ENCODE results near the gene UGT3A2.

Gene UGT3A2, protein sequence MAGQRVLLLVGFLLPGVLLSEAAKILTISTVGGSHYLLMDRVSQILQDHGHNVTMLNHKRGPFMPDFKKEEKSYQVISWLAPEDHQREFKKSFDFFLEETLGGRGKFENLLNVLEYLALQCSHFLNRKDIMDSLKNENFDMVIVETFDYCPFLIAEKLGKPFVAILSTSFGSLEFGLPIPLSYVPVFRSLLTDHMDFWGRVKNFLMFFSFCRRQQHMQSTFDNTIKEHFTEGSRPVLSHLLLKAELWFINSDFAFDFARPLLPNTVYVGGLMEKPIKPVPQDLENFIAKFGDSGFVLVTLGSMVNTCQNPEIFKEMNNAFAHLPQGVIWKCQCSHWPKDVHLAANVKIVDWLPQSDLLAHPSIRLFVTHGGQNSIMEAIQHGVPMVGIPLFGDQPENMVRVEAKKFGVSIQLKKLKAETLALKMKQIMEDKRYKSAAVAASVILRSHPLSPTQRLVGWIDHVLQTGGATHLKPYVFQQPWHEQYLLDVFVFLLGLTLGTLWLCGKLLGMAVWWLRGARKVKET

DNA sequence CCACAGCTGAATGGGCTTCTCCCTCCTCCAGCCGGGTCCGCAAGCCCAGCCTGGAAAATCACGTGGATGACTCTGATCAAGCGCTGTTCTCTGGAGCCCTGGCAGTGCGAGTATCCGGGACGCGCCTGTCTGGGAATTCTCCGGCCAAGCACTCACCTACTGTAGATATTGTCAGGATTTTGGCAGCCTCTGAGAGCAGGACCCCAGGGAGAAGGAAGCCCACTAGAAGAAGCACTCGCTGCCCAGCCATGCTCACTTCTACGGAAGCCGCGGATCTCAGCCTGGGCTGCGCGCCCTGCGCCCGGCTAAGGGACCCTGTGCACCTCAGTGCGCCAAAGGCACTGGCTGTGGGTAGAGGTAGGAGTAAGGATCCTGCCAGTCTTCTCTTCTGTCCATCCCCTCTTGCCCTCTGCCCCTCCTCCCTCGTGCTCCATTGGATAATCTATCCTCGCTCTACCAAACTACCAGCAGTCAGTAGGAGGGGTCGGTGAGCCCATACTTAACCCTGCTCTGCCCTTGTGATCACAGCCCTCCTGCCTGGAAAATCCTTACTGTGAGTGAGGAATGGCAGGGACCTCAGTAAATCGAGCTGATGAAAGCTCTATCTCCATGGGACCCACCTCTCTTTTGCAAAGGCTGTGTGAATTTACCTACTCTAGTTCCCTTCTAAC lies at the start of gene UGT3A2:
TSS of gene UGT3A2 (minus strand) at position 343 of the 671 bp plus-strand sequence. CDS start at position 250, 93 bp downstream.
- DNase-seq (ENCODE audit: low read depth in 3 of 3, low spot score in 1 of 3): no peak

DNA sequence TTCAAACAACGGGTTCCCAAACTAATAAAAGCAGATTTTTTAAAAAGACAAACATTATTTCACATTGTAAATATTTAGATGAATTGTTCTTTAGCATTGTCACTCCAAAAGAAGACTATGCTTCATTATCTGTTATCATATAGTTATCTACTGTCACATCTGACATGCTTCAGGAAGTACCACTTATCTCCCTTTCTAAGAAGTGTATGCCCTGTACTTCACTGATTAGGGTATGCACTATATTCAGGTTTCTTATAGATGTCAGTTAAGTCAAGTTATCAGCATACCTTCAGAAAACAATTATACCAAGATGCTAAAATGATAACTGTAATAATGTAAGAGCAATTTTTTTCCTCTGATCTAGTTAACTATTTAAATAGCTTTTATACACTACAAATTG lies 44.6 kb upstream of the UGT3A2 start:
- no peak for DNase-seq (ENCODE audit: low read depth in 3 of 3, low spot score in 1 of 3)

DNA sequence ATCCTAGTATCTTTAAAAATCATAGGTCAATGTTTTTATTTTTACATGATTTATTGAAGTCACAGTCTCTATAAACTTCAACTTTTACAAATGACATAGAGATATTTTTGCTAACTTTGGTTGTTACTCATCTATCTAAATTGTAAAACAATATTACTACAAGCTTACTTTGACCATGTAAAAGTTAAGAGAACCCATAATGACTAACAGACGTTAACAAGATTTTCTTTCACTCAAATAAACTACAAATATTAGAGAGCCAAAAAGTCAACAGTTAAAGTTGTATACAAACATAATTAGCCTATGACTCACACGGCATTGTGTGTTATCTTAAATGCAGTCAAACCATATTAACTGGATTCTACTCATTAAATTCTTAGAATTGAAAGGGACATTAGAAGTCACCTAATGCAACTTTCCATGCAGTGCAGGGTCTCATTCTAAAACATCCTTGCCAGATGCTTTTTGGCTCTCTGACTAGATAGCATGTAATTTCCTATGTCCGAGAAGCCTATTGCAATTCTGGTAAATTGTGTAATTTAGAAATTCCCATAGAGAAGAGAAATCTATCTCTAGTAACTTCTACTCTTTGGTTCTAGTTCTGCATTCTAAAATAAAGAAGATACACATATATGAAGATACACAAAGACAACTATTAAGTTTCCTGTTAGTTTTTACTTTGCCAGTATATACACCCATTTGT lies 42.2 kb upstream of the UGT3A2 start:
- DNase-seq (ENCODE audit: low read depth in 3 of 3, low spot score in 1 of 3): no peak

DNA sequence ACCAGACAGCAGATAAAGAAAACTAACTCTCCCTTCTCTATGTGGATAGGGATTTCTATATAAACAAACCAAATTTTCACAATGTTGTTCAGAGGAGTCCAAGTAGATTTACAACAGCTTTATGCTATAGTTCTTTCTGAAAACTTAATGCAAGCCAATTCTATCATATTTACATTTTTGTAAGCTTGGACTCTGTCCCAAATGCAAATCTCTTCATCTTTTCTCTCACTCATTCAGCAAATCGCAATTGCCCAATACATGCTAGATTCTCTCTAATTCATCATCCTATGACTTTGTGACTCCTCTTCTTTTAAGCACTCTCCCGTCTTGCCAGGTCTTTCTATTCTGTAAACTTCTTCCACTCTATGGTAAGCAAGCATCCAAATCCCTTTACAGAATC lies 39.1 kb upstream of the UGT3A2 start:
- no peak for DNase-seq (ENCODE audit: low read depth in 3 of 3, low spot score in 1 of 3)

DNA sequence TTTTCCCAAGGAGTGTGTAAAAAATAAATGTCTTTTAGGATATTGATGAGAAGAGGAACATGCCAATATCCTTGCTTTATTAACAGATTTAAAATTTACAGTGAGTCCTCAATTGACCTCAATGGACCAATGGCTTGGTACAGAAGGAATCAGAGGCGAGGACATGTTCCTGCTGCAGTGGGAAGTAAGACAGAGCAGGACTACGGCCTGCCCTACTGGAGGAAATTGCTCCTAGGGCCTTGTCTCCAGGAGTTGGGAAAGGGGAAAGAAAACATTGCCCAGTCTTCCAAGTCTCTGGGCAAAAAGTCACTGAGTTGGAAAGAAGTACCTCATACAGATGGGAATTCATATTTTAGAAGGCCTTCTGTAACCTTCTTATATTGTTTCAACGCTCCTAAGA lies 33.1 kb upstream of the UGT3A2 start:
- DNase-seq (ENCODE audit: low read depth in 3 of 3, low spot score in 1 of 3): no peak

DNA sequence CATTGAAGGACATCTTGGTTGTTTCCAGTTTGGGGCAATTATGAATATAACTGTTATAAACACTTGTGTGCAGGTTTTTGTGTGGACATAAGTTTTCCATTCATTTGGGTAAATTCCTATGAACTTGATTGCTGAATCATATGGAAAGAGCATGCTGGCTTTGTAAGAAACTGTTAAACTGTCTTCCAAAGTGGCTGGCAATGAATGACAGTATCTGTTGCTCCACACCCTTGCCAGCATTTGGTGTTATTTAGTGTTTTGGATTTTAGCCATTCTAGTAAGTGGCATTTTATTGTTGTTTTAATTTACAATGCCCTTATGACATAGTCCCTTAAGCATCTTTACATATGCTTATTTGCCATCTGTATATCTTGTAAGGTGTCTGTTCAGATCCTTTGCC lies 29.8 kb upstream of the UGT3A2 start:
- no peak for DNase-seq (ENCODE audit: low read depth in 3 of 3, low spot score in 1 of 3)

DNA sequence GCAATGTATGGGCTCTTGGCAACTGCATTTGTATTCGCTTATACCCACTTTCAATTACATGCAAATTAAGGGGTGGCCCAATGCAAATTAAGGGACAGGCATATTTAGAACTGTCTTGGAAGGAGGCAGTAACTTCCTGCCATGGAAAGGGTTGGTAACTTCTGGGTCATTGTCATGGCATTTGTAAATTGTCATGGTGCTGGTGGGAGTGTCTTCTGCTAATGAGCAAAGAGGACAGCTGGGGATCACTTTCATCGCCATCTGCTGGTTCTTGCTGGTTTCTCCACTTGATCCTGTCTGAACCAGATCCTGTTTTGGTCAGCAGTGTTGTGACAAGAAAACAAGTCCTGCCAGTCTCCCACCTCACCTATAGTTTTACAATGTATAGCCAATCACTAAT lies 23.3 kb upstream of the UGT3A2 start:
- DNase-seq (ENCODE audit: low read depth in 3 of 3, low spot score in 1 of 3): no peak

DNA sequence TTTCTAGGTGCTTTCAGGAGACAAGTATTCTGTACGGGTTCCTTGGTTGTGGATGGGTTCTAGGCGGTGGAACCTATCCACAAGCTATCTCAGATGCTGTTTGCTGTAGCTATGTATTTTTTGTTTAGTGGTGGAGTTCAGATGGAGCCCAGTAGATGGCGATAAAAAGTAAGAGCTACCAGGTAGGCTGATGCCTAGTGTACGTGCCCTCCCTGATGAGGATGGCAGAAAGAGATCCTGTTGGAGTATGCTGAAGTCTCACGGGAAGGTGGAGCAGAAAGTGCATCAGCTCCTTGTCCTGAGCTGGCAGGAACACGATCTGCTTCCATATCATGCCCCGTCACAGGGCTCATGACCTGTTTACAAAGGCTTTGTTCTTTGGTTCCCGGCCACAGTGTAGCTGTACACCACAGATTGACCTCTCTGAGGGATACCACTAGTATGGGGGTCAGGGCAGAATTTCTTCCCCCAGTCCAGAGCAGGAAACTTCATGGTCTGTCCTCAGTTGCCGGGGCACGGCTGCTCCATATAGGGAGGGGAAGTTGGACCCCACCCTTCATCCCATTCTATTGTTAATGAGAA lies 12.6 kb upstream of the UGT3A2 start:
- DNase-seq (ENCODE audit: low read depth in 3 of 3, low spot score in 1 of 3): no peak

DNA sequence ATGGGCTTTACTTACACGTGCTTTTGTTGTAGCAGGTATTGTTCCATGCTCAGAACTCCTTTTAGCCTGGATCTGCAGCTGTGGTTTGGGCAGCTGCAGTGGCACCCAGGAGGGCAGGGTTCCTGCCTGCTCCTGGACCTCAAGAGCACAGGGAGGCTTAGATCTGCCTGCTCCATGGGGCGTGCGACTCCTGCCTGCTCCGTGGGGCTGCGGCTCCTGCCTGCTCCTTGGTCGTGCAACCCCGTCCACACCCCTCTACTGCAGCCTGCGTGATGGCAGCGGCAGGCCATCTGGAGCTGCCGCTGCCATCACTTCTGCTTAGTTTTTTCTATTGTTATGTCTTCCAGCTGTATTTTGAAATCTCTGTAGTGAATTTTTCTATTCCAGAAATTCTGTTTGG lies 11.7 kb upstream of the UGT3A2 start:
- DNase-seq (ENCODE audit: low read depth in 3 of 3, low spot score in 1 of 3): no peak

DNA sequence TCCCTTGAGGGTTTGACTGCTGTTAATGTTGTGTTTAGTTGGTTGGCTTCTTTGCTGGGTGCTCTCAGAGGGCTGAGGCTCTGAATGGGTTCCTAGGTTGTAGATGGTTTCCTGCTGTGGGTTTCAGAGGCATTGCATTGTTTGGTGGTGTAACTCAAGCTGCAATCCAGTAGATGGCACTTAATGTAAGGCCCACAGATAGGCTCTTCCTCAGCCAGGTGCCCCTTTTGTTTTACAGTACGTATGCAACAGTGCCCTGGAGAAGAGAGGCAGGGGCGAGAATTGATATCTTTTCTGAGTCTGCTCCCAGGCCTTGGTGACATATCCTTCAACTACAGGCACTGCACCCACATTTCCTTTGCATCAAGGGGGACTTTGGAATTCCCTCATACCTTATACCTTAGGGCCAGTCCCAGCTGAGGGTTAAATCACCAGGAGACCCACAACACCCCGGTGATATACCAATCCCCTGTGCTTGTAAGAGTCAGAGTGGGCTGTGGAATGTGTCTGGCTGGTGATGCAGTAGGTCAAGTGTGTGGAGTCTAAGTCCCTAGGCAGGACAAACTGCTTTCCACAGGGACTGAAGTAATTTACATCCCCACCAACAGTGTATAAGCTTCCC lies 7.0 kb upstream of the UGT3A2 start:
- no peak for DNase-seq (ENCODE audit: low read depth in 3 of 3, low spot score in 1 of 3)

DNA sequence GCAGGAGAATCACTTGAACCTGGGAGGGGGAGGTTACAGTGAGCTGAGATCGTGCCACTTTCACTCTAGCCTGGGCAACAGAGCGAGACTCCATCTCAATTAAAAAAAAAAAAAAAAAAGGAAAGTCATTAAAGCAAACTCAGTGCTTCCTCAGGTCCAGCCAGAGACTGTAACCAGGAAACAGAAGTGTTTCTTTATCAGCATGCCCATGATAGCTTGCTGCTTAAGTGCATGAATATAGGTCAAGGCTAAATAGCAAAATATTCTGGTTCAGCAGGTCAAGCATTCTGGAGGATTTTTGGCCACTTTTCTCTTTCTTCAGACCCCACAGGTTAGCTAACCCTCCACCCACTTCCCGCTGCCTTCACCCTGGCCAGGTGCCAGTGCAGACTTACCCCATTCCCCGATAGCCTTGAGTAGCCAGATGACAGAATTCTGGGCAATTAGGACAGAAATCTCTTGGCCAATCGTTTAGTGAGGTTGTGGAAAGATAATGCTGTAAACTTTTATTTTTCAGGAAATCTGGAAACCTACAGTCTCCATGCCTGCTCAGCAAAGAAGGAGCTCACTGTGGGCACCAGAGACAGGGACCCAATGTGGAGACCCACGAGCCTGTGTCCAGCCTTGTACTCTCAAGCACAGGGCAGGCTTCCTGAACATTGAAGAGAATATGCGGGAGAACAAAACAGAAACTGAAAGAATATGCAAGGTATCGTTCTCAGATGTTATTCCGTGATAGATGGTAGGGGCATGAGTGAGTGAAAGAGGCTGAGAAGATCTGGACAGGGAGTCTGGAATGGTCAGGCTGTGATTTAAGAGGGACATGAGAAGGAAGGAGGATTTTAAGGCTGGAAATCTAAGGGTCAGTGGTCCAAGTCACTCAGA lies 4.2 kb upstream of the UGT3A2 start:
- no peak for DNase-seq (ENCODE audit: low read depth in 3 of 3, low spot score in 1 of 3)

DNA sequence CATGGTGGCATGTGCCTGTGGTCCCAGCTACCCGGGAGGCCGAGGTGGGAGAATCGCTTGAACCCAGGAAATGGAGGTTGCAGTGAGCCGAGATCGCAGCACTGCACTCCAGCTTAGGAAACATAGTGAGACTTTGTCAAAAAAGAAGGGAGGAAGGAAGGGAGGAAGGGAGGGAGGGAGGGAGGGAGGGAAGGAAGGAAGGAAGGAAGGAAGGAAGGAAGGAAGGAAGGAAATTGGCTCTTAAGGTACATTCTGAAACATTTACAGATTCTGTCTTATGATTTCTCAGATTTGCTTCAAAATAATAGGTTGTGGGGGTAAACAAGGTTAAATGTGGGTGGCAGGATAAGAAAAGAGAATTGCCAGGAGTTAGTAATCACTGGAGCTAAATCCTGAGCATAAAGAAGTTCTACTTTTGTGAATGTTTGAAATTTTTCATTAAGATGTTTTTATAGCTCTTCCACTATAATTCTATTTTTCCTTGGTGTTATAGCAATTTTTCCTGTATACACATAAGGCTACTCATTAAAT lies 2.1 kb upstream of the UGT3A2 start:
- no peak for DNase-seq (ENCODE audit: low read depth in 3 of 3, low spot score in 1 of 3)

DNA sequence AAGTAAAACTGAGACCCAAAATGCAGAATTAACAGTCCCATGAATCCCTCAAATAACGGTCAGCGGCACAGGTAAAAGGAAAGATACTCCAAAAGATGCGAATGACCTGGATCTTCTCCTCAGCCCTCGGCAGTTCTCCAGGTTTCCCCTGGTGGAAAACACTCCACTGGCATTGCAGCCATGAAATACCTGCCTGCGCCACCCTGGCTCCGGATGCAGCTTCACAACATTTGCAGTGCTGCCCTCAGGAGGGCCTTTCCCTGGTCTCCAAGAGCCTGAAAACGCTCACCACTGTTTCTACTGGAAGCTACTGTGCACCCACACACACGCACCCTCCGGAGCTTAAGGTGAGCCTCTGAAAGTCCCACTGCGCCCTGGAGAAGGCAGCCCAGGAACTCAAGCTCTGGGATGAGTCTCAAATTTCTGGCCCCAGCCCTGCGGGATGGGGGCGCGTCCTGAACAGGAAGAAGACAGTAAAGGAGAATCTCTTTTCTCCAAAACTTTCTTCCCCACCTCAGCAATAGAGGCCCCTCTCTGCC lies 612 bp downstream of the UGT3A2 start:
- DNase-seq (ENCODE audit: low read depth in 3 of 3, low spot score in 1 of 3): no peak

DNA sequence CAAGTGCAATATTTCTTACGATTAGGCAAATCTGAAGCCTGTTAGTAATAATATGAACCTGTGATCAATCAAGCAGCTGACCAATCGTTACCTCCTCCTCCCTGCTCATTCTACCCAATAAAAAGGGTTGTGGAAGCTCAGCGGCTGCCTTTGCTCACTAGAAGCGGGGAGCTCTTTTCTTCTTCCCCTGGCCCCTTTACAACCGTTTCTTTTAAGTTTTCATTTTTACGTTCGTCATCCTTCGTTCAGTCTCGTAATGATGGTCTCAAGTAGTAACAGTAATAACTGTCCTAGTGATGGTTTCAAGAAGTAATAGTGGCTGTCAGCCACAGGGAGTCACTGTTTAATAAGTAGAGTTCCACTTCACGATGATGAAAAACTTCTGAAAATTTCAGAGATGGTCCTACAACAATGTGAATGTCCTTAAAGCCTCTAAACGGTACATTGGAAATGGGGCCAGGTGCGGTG lies 6.2 kb downstream of the UGT3A2 start:
- DNase-seq (ENCODE audit: low read depth in 3 of 3, low spot score in 1 of 3): no peak

DNA sequence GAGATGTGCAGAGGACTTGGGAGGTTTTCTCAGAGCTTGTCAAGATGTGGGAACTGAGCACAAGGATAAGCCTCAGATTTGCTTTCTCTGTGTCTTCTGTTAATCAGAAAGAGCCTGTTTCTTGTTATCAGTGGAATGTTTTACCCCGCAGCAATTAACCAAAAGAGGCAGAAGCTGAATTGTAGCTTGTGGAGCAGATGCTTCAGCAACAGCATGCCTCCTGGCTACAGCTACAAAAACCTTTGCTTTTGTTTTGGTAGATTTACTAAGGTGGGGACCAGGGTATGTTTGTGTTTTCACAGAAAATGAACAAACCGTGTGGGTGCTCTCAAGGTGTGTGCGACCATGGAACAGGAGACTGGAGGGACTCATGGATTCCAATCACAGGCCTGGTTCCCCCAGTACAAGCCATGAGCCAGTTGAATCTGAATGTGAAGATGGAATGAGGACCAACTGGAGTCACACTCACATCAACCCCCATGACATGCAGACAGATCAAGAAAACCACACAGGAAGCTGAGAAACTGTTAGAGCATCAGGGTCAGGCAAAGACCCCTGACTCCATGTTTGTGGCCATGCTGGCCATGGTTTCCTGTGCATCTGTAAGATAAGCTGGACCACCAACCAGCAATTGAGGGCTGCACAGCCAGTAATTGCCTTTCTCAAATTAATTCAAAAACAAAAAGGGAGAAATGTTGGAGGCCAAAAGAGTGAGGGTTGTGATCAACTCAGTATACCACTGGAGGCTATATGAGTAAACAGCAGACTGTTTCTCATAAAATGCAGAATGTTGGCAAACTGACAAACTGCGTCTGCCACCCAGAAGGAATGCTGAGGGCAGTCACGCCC lies 6.9 kb downstream of the UGT3A2 start:
- no peak for DNase-seq (ENCODE audit: low read depth in 3 of 3, low spot score in 1 of 3)

DNA sequence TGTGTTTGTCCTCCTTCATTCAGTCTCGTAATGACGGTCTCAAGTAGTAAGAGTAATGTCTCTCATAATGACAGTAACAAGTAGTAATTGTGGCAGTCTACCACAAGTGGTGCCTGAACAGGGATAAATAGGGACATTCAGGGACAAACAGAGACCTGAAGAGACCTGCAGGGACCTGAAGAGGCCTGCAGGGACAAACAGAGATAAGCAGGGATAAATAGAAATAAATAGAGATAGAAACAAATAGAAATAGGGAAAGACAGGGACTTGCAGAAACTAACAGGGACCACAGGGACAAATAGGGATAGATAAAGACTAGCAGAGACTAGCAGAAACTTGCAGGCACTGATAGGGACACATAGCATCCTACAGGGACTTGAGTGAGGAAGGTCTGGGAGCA lies 7.9 kb downstream of the UGT3A2 start:
- DNase-seq (ENCODE audit: low read depth in 3 of 3, low spot score in 1 of 3): no peak

DNA sequence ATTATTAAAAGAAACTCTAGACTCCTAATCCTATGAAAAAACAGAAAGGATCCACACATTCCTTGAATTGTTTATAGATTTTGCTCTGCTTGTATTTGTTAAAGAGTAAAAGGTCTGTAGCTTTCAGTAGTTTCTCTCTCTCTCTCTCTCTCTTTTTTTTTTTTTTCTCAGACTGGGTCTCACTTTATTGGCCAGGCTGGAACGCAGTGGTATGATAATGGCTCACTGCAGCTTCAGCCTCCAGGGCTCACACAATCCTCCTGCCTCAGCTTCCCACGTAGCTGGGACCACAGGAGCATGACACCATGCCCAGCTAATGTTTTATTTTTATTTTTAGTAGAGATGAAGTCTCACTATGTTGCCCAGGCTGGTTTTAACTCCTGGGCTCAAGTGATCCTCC lies 9.3 kb downstream of the UGT3A2 start:
- DNase-seq (ENCODE audit: low read depth in 3 of 3, low spot score in 1 of 3): no peak

DNA sequence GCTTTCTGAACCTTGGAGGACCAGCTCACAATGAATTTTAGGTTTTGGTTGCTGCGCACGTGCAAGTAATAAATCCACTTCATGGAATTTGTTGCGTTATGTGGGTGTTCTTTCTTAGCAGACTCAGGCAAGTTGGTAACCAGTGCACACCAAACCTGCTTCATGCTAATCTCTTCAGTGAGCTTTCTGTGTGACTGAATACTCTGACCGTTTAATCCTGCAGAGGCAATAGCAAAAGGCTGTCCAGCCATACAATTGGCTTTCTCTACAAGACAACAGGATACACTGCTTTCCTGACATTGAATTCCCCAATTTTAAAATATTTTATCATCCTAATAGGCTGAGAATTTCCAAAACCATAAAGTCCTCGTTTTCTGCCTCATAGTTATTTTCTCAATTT lies 10.3 kb downstream of the UGT3A2 start:
- no peak for DNase-seq (ENCODE audit: low read depth in 3 of 3, low spot score in 1 of 3)

DNA sequence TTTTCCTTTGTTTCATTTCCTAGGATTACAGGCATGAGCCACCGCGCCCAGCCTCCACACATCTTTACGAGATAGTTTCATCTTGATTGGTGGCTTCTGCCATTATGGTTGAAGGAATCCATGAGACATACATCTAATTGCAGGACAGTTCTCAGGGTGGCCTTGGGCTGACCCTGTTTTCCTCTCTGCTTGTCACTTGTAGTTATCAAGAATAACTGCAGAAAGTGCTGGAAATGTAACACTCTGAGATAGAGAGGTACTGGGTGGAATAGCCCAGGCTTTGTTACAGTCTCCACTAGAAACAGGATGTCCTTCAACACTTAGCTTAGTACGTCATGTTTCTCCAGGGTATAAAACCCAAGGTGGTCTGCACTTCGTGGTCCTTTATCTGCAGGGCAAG lies 10.7 kb downstream of the UGT3A2 start:
- no peak for DNase-seq (ENCODE audit: low read depth in 3 of 3, low spot score in 1 of 3)

All from stimulated activated CD4-positive, alpha-beta T cell treated with anti-CD3 and anti-CD28 coated beads, TNF-alpha, amount 100 ng/mL, for 1 hour (primary cell).